Measurements from ENCODE around the gene PAPSS1.

DNA sequence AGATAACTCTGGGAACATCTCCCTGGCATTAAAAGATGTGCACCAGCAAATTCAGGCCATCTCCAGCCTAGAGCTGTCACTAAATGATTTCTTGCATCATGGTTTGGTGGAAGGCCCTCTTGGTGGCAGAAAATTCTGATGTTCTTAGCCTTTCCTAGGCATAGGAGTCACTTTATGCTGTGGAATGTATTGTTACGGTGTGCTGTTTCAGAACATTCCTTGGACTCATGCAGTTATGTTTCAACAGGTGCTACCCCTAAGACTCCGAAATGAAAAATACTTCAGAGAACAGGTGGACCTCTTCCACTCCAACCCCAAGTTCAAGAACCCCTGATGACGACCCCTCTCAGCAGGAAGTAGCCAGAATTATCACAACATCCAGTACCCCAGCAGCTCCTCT, 20.3 kb upstream of the PAPSS1 start:
- TF ChIP-seq EZH2phosphoT487 (IDR thresholded peaks at IDR 0.05; ENCODE audit: insufficient read depth, low read depth) (no peak), EZH2 (IDR thresholded peaks at IDR 0.05; ENCODE audit: insufficient read depth, poor library complexity, severe bottlenecking) (no peak)

All from GM23248 (cell line).